NCI-H2196 treated with DMSO at 0.1 percent for 48 hours (cell line): ENCODE measurements around the gene IGSF23.

Source experiments
- DNase-seq: peaks from one replicate; lab custom pipeline; 2025; ENCODE audit not compliant: unreplicated experiment; lab: John Stamatoyannopoulos, UW

The IGSF23 gene

DNA sequence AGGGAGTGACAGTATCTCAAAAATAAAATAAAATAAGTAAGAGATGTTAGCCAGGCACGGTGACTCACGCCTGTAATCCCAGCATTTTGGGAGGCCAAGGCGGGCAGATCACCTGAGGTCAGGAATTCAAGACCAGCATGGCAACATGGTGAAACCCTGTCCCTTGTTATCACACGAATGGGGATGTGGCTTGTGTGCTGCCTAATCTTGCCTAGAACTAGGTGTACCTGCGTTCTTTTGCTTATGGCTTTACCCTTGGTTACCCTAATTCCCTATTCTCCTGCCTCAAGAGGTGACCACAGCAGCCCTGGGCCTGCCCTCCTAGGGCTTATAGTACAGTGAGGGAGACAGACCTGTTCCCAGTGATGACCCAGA, 24.0 kb downstream of the IGSF23 start:
- no peak for DNase-seq

DNA sequence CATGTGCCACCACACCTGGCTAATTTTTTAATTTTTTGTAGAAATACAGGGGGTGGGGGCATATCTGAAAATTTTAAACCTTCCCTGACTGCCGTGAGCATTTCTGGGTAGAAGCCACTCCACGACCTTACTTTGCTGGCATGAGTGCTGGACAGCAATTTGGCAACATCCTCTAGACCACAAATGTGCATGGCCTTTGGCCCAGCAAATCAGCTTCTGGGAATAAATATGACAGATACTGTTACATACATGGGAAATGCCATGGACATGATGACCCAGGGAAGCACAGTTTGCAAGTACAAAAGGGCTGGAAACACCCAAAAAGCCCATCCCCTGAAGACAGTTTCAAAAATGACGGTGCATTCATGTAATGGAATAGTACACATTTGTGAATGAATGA, 27.2 kb downstream of the IGSF23 start:
- no peak for DNase-seq

DNA sequence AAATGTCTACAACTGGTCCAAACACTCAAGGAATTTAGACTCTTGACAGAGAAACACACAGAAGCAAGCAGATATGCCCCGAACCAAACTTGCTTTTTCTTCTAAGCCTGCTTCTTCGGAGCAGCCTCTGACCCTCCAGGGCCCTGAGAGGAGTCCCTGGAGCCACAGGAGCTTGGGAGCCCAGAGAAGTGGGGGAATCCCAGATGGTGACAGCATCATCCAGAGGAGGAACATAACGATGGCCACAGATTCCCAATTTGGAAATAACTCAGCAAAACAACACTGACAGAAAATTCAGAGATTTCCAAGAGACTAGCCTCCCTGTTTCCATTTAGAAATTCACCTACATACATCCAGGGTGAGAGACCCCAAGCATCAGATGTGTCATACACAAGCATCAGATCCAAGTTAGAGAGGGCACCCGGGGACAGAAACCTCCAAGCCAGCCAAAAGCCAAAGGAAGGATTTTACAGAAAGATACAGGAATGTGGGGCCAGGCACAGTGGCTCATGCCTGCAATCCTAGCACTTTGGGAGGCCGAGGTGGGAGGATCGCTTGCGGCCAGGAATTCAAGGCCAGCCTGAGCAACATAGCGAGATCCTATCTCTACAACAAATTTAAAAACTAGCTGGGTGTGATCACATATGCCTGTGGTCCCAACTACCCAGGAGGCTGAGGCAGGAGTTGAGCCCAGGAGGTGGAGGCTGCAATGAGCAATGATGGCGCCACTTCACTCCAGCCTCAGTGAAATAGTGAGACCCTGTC, 28.3 kb downstream of the IGSF23 start:
- DNase-seq, result no peak

GRCh38 chr19:44642377-44642776, 29.0 kb downstream of the IGSF23 start:
- DNase-seq, result no peak

GRCh38 chr19:44643605-44644401, 30.4 kb downstream of the IGSF23 start, which contains the start of gene PVR:
PVR (plus strand) TSS chr19:44643910; CDS start chr19:44644097, 187 bp downstream.
- DNase-seq, result peak; percentile 54

- no peak for DNase-seq
Measured at GRCh38 chr19:44644402-44645016, 31.1 kb downstream of the IGSF23 start.

GRCh38 chr19:44645407-44646048, 32.2 kb downstream of the IGSF23 start:
- no peak for DNase-seq

DNA sequence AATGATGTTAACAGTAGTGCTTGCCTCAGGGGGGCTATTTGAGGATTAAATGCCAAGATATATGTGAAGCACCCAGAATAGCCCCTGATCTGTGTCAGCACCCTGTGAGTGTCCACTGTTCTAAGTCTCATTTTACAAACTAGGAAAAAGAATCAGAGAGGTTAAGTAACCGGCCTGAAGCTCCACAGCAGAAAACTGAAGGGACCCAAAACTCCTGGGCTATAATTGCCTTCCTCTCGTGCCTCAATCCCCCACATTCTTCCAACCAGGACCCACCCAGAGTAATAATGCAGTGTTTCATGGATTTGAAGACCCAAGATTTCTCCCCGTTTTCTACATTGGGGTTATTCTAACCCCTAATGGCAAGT, 32.7 kb downstream of the IGSF23 start:
- DNase-seq, result no peak

GRCh38 chr19:44647144-44647543, 33.8 kb downstream of the IGSF23 start:
- no peak for DNase-seq

GRCh38 chr19:44648631-44649251, 35.4 kb downstream of the IGSF23 start:
- DNase-seq, result peak; percentile 34

DNA sequence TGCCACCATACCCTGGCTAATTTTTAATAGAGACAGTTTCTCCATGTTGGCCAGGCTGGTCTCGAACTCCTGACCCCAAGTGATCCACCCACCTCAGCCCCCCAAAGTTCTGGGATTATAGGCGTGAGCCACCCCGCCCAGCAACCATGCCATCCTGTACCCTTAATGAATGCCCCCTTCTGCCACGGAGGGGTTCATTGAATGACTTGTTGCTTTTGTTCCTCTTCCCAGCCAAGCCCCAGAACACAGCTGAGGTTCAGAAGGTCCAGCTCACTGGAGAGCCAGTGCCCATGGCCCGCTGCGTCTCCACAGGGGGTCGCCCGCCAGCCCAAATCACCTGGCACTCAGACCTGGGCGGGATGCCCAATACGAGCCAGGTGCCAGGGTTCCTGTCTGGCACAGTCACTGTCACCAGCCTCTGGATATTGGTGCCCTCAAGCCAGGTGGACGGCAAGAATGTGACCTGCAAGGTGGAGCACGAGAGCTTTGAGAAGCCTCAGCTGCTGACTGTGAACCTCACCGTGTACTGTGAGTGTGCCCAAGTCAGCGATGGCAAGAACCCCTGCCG, 36.3 kb downstream of the IGSF23 start:
- DNase-seq, result peak; percentile 60

DNA sequence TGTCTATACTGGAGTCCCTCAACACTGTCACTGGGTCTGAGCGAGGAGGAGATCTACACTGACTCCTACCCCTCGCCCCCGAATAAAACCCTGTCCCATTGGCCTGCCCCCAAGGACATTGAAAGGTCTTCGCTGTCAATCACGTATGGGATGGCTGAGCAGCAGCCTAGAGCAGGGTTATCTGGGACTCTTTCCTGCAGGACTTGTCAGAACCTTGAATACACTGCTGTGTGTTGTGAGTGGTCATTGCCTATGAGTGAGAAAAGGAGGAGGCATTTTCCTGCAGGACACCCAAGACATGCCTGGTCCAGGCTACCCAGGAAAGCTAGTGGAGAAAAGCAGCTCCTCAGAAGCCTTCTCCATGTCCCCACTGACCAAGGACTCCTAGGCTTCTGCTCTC, 40.0 kb downstream of the IGSF23 start:
- DNase-seq, result no peak

DNA sequence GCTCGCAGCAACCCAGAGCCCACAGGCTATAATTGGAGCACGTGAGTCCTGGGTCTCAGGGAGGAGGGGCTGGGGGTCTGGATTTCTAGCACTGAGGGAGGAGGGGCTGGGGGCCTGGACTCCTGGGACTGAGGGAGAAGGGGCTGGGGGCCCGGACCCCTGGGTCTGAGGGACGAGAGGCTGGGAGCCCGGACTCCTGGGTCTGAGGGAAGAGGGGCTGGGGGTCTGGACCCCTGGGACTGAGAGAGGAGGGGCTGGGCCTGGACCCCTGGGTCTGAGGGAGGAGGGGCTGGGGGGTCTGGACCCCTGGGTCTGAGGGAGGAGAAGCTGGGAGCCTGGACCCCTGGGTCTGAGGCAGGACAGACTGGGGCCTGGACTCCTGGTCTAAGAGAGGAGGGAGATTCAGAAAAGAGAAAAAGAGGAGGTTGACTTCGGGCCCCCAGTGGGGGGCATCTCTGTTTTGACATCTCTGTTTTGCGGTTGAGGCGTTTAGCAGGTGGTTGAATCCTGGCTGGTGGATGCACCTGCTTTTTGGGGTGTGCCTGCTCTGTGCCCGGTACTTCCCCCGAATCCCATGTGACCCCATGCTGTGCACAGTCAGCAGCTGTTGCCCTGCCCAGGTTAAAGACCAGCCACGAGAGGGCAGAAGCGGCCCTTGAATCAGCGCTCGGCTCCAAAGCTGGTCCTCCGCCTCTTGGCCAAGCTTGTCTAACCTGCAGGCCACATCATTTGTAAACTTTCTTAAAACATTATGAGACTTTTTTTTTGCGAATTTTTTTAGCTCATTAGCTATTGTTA, 40.8 kb downstream of the IGSF23 start:
- DNase-seq, result no peak

DNA sequence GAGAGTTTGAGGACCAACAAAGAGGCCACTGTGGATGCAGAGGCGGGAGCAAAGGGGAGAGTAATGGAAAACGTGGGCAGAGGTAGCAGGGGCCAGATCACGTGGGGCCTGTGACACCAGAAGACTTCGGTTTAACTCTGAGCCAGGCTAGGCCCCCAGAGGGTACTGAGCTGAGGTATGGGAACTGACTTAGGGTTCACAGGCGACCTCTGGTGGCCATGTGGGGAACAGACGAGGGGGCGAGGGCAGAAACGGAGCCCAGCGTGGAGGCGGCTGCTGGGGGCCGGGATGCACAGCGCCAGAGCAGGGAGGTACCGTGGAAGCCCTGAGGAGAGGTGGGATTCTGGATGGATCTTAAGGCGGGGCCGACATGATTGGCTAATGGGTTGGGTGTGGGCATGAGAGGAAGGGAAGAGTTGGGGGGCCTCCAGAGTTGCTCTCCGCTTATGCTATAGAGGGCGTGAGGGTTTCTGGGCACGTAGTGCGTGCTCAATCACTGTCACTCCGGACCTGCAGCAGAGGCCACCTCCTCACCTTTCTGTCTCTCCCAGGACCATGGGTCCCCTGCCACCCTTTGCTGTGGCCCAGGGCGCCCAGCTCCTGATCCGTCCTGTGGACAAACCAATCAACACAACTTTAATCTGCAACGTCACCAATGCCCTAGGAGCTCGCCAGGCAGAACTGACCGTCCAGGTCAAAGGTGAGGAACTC, 44.0 kb downstream of the IGSF23 start:
- no peak for DNase-seq

DNA sequence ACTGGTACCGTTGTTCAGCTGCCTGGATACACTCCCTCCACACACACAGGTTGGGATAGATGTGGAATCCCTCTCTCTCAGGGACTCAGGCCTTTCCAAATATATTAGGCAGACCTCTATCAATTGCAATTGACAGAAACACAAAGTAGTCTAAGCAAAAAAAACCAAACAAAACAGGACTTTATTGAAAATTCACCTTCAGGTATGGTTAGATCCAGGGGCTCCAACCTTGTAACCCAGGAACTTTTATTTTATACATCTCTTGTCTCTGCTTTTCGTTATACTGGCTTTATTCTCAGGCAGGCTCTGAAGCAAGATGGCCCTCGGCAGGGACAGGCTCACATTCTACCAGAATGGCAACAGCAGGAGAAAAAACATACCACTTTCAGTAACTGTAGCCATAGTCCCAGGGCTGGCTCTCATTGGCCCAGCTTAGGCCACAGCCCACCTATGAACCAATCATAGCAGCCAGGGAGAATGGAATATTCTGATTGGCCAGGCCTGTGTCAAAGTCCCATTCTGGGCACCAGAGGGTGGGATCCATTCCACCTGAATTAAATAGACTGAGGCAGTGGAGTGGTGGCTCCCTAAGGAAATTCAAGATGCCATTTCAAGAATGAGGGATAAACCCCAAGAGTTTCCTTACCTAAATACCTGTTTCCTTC, 44.8 kb downstream of the IGSF23 start:
- DNase-seq, result no peak

- no peak for DNase-seq
Measured at GRCh38 chr19:44660081-44660480, 46.7 kb downstream of the IGSF23 start.

- DNase-seq, result no peak
Measured at GRCh38 chr19:44661205-44661604, 47.8 kb downstream of the IGSF23 start.

GRCh38 chr19:44661904-44662303, 48.5 kb downstream of the IGSF23 start:
- DNase-seq, result no peak
